Naive B cell (primary cell): Measurements from ENCODE around the gene B3GALT2. TPM values are rescaled to one million over a fixed set of nuclear protein-coding genes. Genes with fewer than 3 reads are reported as not detected.
"Not testable (repeated sequence)": the region's sequence is repeated elsewhere in the genome, so short reads cannot be mapped to it uniquely, and the experiment has no call there.

Source experiments
- ATAC-seq, 2 donors: fragments of 150-1000 bp; cut with Tn5 transposase; 2 replicates each; pipeline ENCODE4 v1.10.0; 2021; ENCODE audit warnings: low read depth in 2 of 2, mild to moderate bottlenecking in 2 of 2, moderate library complexity in 2 of 2
- DNase-seq: peaks from one replicate; pipeline ENCODE4 v3.0.0; 2022
- H3K27ac Mint-ChIP-seq, 6 donors: one replicate each; pipeline ENCODE4 v1.8.0; 2020 to 2022; ENCODE audit warnings: mild to moderate bottlenecking in 6 of 6, mixed read lengths in 6 of 6, moderate library complexity in 5 of 6, inconsistent platforms in 2 of 6
- H3K27me3 Mint-ChIP-seq, 3 donors: one replicate each; pipeline ENCODE4 v1.8.0; 2021 to 2022; ENCODE audit warnings: mixed read lengths in 3 of 3, mild to moderate bottlenecking in 1 of 3
- H3K36me3 Mint-ChIP-seq, 2 donors: one replicate each; pipeline ENCODE4 v1.8.0; 2020 to 2022; ENCODE audit warnings: mixed read lengths in 2 of 2, inconsistent platforms in 1 of 2, mild to moderate bottlenecking in 1 of 2
- H3K4me1 Mint-ChIP-seq, 3 donors: one replicate each; pipeline ENCODE4 v1.8.0; 2020 to 2022; ENCODE audit warnings: mixed read lengths in 3 of 3, inconsistent platforms in 1 of 3, mild to moderate bottlenecking in 1 of 3, moderate library complexity in 1 of 3
- H3K4me3 Mint-ChIP-seq, 8 donors: one replicate each; pipeline ENCODE4 v1.8.0; 2020 to 2022; ENCODE audit warnings: mild to moderate bottlenecking in 8 of 8, mixed read lengths in 8 of 8, moderate library complexity in 8 of 8, inconsistent platforms in 2 of 8
- H3K9me3 Mint-ChIP-seq, 7 donors: one replicate each; pipeline ENCODE4 v1.8.0; 2020 to 2022; ENCODE audit warnings: mixed read lengths in 7 of 7, mild to moderate bottlenecking in 5 of 7, inconsistent platforms in 2 of 7, moderate library complexity in 1 of 7
- polyA plus RNA-seq, 6 donors: library from polyadenylated mRNA; unstranded; fragments of 300-500 nt; fragmentation: Illumina TruSeq; gene quantifications; one replicate each; pipeline ENCODE4 v1.2.3, GENCODE V29; 2021; ENCODE audit warnings: low read depth in 6 of 6

B3GALT2 gene
- polyA plus RNA-seq, 6 donors from 2014 or later: 0.22 to 0.34 TPM; not detected in 4

DNA sequence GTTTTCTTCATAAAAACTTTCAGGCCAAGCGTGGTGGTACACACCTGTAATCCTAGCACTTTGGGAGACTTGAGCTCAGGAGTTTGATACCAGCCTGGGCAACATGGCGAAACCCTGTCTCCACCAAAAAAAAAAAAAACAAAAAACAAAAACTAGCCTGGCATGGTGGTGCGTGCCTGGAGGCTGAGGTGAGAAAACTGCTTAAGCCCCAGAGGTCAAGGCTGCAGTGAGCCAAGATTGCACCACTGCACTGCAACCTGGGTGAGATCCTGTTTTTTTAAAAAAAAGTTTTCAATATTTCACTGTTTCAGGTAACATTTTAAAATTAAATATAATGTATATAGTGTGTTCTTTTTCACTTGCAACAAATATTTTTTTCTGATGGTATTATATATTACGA lies 13.5 kb upstream of the B3GALT2 start:
- peaks cover 0 to under 1% (median 0%) of the 10 kb centered on the region in 7 donors for H3K9me3 Mint-ChIP-seq
- no peak for ATAC-seq
- no peaks in the 10 kb centered on the region for H3K27me3 Mint-ChIP-seq
- no peak for DNase-seq
- H3K4me3 Mint-ChIP-seq: no peak overlapping the region
- peaks cover 0 to 24% (median 17%) of the 10 kb centered on the region in 3 donors for H3K4me1 Mint-ChIP-seq
- peaks cover under 1 to 6% of the 10 kb centered on the region in 2 donors for H3K36me3 Mint-ChIP-seq
- no peak overlapping the region for H3K27ac Mint-ChIP-seq

DNA sequence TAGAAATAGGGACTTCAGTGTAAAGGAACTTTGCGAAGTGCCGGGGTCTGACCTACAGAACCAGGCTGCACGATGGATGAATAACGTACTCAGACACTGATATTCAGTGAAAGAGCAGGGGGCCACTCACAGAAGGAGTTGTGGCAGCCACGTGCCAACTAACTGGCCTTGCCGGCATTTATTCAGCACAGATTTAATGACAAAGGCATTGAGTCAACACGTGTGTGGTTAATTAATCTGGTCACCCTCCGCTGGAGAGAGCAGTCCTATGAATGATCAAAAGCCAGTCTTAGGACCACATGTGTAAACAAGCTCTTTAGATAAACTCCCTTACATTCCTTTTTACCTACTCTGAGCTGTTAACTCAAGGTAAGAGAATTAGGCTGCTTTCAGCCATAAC lies 6.2 kb upstream of the B3GALT2 start:
- no peak overlapping the region for H3K4me3 Mint-ChIP-seq
- H3K4me1 Mint-ChIP-seq: peaks cover 20 to 30% (median 27%) of the 10 kb centered on the region in 3 donors
- H3K27me3 Mint-ChIP-seq: no peaks in the 10 kb centered on the region
- peaks cover 0 to 12% (median 10%) of the 10 kb centered on the region in 7 donors for H3K9me3 Mint-ChIP-seq
- H3K36me3 Mint-ChIP-seq: peaks cover 0 to 9% of the 10 kb centered on the region in 2 donors
- DNase-seq (no peak), ATAC-seq (no peak)
- peak overlapping the region in 1 of 6 donors; percentile 77 for H3K27ac Mint-ChIP-seq

DNA sequence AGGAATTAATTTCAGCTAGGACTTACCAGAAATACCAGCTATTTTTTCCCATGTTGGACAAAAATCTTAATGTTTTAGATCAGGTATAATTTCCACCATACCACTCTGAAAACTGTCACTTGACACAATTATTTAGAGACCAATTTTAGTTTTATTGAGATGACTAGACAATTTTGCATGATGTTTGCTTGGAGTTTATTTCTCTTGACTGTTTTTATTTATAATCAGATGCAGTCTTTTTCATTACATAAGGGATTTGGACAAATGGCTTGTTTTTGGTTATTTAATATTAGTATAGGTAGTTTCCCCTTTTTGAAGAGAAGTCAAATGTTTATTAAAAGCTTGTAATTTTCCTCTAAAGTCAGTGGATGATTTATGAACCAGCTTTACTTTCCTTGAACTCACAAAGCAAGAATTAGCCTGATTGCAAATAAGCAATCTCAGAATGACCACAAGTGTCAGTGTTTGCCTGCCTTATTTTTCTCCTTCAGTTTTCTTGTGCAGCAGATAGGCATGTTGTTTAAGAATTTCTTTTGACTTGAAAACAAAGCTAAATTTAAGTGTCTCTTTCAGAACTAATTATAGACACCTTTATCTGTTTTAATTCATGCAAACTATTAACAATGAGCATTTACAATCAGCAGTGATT lies 3.8 kb upstream of the B3GALT2 start:
- H3K27me3 Mint-ChIP-seq: no peaks in the 10 kb centered on the region
- H3K9me3 Mint-ChIP-seq: peaks cover 0 to 12% (median 10%) of the 10 kb centered on the region in 7 donors
- peaks cover 26 to 45% (median 29%) of the 10 kb centered on the region in 3 donors for H3K4me1 Mint-ChIP-seq
- ATAC-seq: no peak
- H3K27ac Mint-ChIP-seq: peak overlapping the region in 2 of 6 donors; percentile 59 to 82
- peak overlapping the region in 1 of 8 donors; percentile 4 for H3K4me3 Mint-ChIP-seq
- no peak for DNase-seq
- peaks cover 0 to 9% of the 10 kb centered on the region in 2 donors for H3K36me3 Mint-ChIP-seq

DNA sequence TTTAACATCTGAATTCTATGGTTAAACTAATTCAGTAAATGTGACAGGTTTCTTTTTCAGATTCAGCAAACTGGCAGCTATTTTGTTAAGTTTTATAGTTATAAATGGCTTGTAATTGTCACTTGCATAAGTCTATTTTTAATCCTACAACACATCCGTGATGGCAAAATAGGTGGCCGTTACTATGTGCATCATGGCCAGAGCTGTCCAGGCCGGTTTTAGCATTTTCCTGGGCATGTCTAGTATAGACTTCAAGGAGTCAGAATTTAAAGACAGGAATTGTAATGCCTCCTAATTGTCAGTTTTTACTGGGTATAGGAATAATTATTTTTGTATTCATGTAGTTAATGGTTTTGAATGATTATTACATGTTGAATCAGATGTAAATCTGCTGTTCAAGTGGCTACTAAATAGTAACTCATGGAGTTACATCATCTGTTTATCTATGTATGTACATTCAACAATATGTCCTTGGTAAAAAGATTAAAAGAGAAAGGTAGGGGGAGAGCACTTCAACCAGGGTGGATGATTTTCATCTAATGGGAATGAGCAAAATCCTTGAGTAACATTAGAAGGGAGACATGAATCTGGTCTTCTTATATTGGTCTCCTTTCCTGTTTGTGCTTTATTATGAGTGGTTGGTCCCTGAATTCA lies 3.2 kb upstream of the B3GALT2 start:
- peak overlapping the region in 1 of 6 donors; percentile 91 for H3K27ac Mint-ChIP-seq
- no peaks in the 10 kb centered on the region for H3K27me3 Mint-ChIP-seq
- no peak overlapping the region for H3K4me3 Mint-ChIP-seq
- H3K36me3 Mint-ChIP-seq: peaks cover 0 to 9% of the 10 kb centered on the region in 2 donors
- DNase-seq (no peak), ATAC-seq (no peak)
- H3K9me3 Mint-ChIP-seq: peaks cover 0 to 12% (median 10%) of the 10 kb centered on the region in 7 donors
- H3K4me1 Mint-ChIP-seq: peaks cover 28 to 49% (median 31%) of the 10 kb centered on the region in 3 donors

DNA sequence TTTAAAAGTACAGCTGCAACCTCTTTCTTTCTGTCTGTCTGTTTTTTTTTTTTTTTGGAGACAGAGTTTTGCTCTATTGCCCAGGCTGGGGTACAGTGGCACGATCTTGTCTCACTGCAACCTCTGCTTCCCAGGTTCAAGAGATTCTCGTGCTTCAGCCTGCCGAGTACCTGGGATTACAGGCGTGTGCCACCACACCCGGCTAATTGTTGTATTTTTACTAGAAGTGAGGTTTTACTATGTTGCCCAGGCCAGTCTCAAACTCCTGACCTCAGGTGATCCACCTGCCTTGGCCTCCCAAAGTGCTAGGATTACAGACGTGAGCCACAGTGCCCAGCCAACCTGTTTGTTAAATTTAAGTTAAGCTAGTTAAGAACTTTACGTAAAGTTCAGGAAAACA lies 2.5 kb upstream of the B3GALT2 start:
- H3K9me3 Mint-ChIP-seq: peaks cover 0 to 12% (median 10%) of the 10 kb centered on the region in 7 donors
- not testable (repeated sequence) for H3K4me3 Mint-ChIP-seq, H3K27me3 Mint-ChIP-seq, ATAC-seq, DNase-seq, H3K27ac Mint-ChIP-seq, H3K36me3 Mint-ChIP-seq
- H3K4me1 Mint-ChIP-seq: peaks cover 28 to 45% (median 31%) of the 10 kb centered on the region in 3 donors

DNA sequence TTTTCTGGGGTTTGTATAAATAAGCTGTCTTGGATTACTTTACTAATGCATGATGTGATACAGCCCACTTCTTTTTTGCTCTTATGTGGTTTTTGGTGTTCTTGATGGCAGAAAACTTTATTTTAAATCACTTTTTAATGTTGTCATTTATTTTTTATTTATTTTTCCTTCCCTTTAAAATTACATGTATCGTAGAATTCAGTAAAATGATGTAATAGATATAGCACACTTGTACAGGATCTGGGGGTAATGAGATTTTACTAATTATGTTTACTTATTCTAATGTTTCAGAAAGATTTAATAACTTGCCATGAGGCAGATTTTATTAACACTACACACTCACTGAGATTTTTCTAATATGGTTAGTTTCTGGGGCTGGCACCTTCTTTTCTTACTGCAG lies 701 bp upstream of the B3GALT2 start:
- H3K36me3 Mint-ChIP-seq: peaks cover 0 to under 1% of the 10 kb centered on the region in 2 donors
- ATAC-seq (no peak), DNase-seq (no peak)
- H3K27me3 Mint-ChIP-seq: no peaks in the 10 kb centered on the region
- peak overlapping the region in 2 of 6 donors; percentile 7 to 24 for H3K27ac Mint-ChIP-seq
- H3K9me3 Mint-ChIP-seq: peaks cover 0 to 3% (median 2%) of the 10 kb centered on the region in 7 donors
- H3K4me1 Mint-ChIP-seq: peaks cover 27 to 39% (median 31%) of the 10 kb centered on the region in 3 donors
- H3K4me3 Mint-ChIP-seq: no peak overlapping the region

DNA sequence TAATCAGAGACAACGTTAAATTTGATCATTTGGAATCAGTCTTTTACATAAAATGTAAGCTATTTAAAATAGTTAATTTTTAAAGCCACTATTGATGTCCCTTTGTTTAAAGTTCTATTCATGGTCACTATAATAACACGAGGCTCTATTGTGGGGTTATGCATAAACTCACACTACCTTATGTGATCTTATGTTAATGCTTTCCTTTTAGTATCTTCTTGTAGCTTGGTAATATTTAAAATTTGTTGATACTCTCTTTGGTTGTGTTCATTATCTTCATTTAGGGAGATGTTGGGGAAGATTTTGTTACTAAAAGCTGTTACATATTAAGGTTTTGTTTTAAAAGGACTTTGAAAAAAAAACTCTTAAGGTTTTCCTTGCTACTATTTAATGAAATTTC lies 1.2 kb downstream of the B3GALT2 start:
- H3K4me3 Mint-ChIP-seq: no peak overlapping the region
- H3K27ac Mint-ChIP-seq: peak overlapping the region in 2 of 6 donors; percentile 24 to 34

DNA sequence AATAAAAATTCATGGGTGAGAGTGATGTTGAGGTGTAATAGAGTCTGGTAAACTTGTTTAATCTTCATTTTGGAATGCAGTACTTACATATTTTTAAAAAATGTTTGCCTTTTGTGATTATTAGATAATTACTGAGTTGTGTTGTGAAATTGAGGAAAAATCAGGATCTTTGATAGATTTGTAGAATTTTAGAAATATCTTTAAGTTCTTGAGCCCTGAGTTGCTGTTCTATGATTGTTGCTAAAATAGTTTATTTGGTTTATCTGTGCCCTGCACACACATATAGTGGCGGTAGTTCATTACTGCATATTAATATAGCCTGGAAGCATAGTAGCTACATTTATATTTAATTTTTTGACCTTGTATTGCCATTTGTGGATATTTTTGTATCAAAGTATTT lies 1.6 kb downstream of the B3GALT2 start:
- Mint-ChIP-seq H3K4me1 (peaks cover 19 to 29% (median 20%) of the 10 kb centered on the region in 3 donors), H3K27ac (peak overlapping the region in 3 of 6 donors; percentile 1 to 34 (median 5)), H3K4me3 (no peak overlapping the region), H3K27me3 (no peaks in the 10 kb centered on the region), H3K36me3 (no peaks in the 10 kb centered on the region), H3K9me3 (no peaks in the 10 kb centered on the region)
- DNase-seq: no peak
- no peak for ATAC-seq

More for the DNA sequence above, 1.2 kb downstream of the B3GALT2 start:
- DNase-seq: no peak
- peaks cover 22 to 33% (median 24%) of the 10 kb centered on the region in 3 donors for H3K4me1 Mint-ChIP-seq
- no peak for ATAC-seq
- no peaks in the 10 kb centered on the region for H3K36me3 Mint-ChIP-seq
- no peaks in the 10 kb centered on the region for H3K27me3 Mint-ChIP-seq
- H3K9me3 Mint-ChIP-seq: no peaks in the 10 kb centered on the region

DNA sequence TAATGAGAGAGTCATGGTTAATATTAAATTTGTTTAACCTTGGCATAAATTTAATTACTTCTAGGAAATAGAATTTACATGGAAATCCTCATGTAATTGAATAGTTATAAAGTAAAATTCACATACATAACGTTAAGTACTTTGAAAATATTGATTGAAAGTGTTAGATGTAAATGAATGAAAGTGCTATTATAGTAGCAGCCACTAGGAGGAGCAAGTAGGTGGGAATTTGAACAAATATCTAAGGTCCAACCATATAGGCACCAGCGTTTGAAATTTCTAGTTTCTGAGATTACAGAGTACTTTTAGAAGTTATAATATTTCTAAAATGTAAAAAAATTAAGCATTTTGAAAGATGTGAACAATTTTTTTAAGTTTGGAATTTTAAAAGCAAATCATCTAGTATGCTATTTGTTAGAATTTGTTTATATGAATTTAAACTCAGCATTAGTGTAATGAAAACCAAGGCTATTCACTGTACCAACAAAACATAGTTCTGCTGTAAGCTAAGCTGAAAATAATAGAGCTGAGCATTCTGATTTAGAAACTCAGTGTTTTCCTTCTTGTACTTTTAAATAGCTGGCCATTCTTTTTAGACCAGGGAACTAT lies 3.3 kb downstream of the B3GALT2 start:
- peak; percentile 40 to 51 for ATAC-seq
- H3K4me1 Mint-ChIP-seq: peaks cover 16 to 20% (median 18%) of the 10 kb centered on the region in 3 donors
- no peaks in the 10 kb centered on the region for H3K9me3 Mint-ChIP-seq

DNA sequence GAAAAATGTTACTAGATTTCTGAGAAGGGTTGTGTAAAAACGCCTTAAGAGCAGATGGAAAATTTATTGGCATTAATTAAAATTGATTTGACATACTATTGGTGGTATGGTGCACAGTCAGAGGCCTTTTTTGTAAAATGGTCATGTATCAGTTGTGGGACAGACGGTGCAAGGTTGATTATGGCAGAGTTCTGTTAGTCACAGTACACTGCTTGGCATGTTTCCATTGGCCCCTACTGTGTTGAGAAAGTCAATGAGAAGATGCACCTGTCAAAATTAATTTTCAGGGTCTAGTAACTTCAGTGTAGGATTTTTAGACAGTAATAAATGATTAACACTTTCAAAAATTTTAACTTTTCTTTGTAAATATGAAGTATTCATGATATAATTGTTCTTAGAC lies 4.4 kb downstream of the B3GALT2 start:
- Mint-ChIP-seq H3K27me3 (no peaks in the 10 kb centered on the region), H3K36me3 (peaks cover 0 to 4% of the 10 kb centered on the region in 2 donors), H3K27ac (no peak overlapping the region), H3K4me3 (no peak overlapping the region), H3K9me3 (no peaks in the 10 kb centered on the region), H3K4me1 (peaks cover 13 to 21% (median 21%) of the 10 kb centered on the region in 3 donors)
- ATAC-seq: no peak
- no peak for DNase-seq

More for the DNA sequence above, 3.3 kb downstream of the B3GALT2 start:
- Mint-ChIP-seq H3K36me3 (no peaks in the 10 kb centered on the region), H3K4me3 (no peak overlapping the region), H3K27ac (no peak overlapping the region), H3K27me3 (no peaks in the 10 kb centered on the region)
- DNase-seq: peak; percentile 34

DNA sequence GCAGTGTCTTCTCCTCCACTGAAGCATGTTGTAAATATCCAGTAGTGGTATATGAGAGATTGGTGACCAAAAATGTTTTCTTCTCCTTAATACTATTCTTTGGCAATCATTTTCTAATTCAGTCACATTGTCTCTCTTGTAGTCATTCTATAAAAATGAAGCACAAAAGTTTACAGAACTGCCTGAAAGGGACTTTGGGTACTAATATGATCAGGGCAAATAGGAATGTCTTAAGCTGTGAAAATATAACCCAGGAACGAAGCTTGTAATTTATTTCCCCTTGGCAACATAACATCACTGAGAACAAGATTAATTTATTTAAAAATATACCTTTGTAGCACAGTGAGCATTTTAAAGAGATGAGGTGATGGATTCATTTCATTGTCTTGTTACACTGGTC lies 4.9 kb downstream of the B3GALT2 start:
- peaks cover 8 to 18% (median 16%) of the 10 kb centered on the region in 3 donors for H3K4me1 Mint-ChIP-seq
- peaks cover 0 to 4% of the 10 kb centered on the region in 2 donors for H3K36me3 Mint-ChIP-seq
- H3K9me3 Mint-ChIP-seq: no peaks in the 10 kb centered on the region
- no peak for ATAC-seq
- H3K27me3 Mint-ChIP-seq: no peaks in the 10 kb centered on the region
- H3K27ac Mint-ChIP-seq: no peak overlapping the region
- H3K4me3 Mint-ChIP-seq: no peak overlapping the region
- no peak for DNase-seq

DNA sequence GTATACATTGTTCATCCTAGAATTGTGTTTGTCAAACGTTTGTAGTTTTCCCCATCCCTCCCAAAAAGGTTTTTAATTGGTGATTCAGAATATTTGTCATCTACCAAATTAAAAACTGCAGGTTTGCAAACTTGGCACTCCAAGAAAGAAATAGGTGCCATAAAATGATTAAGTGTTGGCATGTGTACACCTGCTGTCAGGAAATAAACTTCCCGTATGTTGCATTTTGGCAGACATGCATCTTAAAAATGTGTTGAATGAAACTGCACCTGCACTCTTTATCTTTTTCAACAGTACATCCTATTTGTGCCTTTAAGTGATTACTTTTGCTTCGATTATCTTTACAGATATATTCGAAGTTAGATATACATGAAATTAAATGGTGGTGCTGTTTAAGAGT lies 7.3 kb downstream of the B3GALT2 start:
- DNase-seq (no peak), ATAC-seq (no peak)
- H3K27me3 Mint-ChIP-seq: no peaks in the 10 kb centered on the region
- peaks cover 0 to 10% of the 10 kb centered on the region in 2 donors for H3K36me3 Mint-ChIP-seq
- H3K4me1 Mint-ChIP-seq: peaks cover 0 to 20% (median 18%) of the 10 kb centered on the region in 3 donors
- H3K27ac Mint-ChIP-seq: no peak overlapping the region
- H3K9me3 Mint-ChIP-seq: no peaks in the 10 kb centered on the region
- no peak overlapping the region for H3K4me3 Mint-ChIP-seq

DNA sequence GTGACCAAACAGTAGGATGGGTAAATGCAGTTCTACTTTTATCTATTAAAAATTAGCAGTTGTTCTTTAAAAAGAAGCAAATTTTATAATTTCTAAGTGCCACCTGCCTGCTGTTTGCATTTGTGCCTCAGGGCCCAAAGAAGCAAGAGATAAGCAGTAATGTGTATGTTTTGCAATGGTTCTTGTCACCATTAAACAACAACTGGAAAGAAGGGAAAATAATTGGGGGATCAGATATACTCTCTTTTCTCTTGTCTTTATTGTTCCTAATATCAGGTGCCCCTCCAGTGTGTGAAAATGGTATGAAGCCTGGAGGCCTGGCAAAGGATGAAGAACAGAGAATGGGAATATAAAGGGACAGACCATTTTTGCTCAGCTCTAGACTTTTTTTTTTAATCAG lies 9.6 kb downstream of the B3GALT2 start:
- no peak overlapping the region for H3K27ac Mint-ChIP-seq
- no peak for ATAC-seq

More for the DNA sequence above, 9.6 kb downstream of the B3GALT2 start:
- Mint-ChIP-seq H3K36me3 (peaks cover 0 to 10% of the 10 kb centered on the region in 2 donors), H3K4me3 (no peak overlapping the region), H3K4me1 (peaks cover 6 to 25% (median 20%) of the 10 kb centered on the region in 3 donors), H3K27me3 (no peaks in the 10 kb centered on the region), H3K9me3 (no peaks in the 10 kb centered on the region)
- DNase-seq: no peak
